HG03520 (cell line): ENCODE measurements around the gene IGFN1.
"Not testable (repeated sequence)": the region's sequence is repeated elsewhere in the genome, so short reads cannot be mapped to it uniquely, and the experiment has no call there.

ENCODE experiments used
- ATAC-seq: cut with Tn5 transposase; IDR thresholded peaks from one replicate; pipeline ENCODE4 v1.9.1; 2021; ENCODE audit warnings: mild to moderate bottlenecking, moderate library complexity; ENCODE audit not compliant: unreplicated experiment

IGFN1 gene

DNA sequence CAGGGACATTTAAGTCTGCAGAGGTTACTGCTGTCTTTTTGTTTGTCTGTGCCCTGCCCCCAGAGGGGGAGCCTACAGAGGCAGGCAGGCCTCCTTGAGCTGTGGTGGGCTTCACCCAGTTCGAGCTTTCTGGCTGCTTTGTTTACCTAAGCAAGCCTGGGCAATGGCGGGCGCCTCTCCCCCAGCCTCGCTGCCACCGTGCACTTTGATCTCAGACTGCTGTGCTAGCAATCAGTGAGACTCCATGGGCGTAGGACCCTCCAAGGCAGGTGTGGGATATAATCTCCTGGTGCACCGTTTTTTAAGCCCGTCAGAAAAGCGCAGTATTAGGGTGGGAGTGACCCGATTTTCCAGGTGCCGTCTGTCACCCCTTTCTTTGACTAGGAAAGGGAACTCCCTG lies 49.0 kb downstream of the IGFN1 start:
- not testable (repeated sequence) for ATAC-seq

DNA sequence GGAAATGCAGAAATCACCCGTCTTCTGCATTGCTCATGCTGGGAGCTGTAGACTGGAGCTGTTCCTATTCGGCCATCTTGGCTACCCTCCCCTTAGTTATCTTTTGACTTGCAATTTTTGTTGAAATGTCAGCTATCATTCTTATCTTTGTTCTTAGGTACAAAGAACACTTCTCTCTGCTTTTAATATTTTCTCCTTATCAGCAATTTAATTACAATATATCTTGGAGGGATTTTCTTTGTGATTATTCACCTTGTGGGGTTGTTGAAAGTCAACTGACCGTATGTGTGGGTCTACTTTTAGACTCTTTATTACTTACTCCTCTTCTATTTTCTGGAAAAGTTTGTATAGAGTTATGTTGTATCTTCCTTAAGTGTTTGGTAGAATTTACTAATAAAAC lies 49.5 kb downstream of the IGFN1 start:
- no peak for ATAC-seq

DNA sequence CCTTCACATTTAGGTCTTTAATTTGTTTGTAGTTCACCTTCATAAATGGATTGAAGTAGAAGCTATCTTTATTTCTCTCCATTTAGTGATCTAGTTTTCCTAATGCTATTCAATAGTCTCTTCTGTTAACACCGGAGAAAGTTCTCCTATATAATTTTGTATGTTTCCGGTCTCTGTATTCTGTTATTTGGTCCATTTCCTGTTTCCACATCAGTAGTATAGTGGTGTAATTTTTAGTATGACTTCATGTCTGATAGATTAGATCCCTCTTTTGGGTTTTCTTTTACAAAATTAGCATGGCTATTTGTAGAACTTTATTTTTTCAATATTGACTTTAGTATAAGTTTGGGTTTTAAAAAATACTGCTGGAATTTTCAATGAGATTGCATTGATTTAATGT lies 51.1 kb downstream of the IGFN1 start:
- ATAC-seq = no peak

DNA sequence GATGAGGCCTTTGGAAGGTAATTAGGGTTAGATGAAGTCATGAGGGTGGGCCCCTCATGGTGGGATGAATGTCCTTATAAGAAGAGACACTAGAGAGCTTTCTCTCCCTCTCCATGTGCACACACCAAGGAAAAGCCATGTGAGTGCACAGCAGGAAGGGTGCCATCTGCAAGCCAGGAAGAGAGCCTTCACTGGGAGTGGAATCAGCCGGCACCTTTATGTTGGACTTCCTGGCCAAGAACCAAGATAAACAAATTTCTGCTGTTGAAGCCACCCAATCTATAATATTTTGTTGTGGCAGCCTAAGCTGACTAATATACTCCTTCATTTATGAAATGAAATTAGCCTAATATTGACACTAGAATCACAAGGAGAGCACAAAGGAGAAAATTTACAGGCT lies 54.5 kb downstream of the IGFN1 start:
- ATAC-seq = no peak

DNA sequence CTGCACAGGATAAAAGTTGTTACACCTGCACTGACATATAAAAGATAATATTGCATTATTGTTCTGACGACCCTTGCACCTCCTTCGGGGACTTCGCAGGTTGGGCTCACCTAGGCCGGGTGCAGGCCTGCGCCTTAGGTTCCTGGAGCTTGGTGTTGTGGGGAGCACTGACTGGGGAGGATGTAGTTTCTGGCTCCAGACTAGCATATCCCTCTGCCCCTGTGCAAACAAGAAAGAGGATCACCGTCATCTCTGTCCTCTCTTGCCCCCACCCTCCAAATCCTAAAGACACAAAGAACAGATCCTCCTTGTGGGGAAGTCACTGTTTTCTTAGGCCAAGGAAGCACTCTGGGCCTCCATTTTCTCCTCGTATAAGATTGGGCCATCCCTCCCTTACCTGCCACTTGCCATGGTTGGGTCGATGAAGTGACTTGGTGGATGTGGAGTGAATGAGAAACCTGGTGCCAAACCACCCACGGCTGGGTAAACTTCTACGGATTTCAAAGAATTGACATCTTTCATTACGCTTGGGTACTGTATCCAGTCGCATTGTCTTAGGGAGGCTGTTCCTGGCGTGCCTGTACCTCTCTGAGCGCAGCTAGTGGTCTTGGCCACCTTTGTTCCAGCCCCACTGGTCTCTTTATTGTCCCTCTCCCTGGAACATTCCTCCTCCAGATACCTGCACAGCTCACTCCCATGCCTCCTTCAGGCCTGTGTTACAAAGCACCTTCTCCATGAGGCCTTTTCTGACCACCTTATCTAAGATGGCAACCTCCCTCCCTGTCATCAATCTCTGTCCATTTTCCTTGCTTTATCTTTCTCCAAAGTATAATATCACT lies 58.3 kb downstream of the IGFN1 start:
- no peak for ATAC-seq

DNA sequence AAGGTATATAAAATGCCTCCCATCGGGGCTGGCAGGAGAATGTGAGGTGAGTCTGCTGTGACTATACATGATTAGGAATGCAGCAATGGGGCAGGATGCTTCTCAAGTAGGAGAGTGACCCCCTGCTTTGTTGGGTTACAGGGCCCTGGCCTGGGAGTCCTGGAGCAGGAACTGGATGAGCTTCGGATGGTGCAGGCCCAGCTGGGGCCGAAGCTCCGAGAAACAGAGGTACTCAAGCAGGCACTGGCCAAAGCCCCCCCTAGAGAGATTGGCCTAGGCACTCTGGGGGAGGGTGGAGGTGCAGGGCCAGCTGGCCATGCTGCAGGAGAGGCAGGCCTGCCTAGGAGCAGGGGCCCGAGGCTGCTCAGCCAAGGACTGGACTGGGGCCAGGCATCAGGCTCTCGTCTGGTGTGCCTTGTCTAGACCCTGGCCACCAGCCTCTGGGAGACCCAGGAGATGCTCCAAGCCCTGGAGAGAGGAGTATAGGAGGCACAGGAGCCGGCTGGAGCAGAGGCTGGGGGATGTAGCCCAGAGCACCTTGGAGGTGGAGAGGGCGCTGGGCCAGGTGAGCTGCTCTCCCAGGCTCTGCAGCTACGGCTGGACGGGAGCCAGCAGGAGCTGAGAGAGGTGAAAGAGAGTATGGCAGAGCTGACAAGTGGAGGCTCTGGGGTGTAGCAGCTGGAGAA lies 59.8 kb downstream of the IGFN1 start:
- ATAC-seq = no peak

DNA sequence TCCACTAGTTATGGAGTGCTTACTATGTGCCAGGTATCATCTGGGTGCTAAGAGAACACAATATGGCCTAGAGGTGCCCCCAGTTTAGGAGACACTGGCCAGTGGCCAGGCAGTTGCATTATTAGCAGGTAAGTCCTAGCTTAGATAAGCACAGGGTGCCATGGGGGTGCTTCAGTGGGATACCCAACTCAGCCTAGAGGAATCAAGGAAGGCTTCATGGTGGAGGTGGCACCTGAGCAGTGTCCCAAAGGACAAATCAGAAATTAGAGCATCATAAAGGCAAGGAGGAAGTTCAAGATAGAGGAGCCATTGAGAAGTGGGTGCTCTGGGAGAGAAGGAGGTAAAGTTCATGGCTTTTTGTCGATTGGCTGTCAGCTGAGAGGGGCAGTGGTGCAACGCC lies 60.8 kb downstream of the IGFN1 start:
- no peak for ATAC-seq

DNA sequence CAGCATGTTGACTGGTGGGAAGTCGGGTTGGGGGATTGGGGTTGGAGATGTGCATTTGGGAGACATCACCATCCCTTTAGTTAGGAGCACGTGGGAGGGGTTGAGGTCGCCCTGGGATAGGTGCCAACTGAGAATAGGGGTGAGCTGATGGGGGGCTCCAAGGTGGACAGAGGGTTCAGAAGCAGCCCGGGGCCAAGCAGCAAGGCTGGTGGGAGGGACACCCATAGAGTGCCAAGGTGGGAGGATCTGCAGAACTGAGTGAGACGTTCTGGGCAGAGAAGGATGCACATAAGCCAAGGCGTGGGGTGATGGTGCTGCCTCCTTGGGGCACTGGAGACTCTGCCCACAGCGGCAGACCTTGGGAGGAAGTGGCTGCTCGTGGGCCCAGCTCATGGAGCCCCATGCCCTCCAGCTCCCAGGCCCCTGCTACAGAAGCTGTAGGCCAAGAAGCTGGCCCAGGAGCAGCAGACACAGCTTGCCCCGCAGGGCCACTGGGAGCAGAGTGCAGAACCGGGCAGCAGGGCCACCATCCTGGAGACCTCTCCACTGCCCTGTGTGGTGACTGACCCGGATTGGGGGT lies 61.3 kb downstream of the IGFN1 start:
- no peak for ATAC-seq

DNA sequence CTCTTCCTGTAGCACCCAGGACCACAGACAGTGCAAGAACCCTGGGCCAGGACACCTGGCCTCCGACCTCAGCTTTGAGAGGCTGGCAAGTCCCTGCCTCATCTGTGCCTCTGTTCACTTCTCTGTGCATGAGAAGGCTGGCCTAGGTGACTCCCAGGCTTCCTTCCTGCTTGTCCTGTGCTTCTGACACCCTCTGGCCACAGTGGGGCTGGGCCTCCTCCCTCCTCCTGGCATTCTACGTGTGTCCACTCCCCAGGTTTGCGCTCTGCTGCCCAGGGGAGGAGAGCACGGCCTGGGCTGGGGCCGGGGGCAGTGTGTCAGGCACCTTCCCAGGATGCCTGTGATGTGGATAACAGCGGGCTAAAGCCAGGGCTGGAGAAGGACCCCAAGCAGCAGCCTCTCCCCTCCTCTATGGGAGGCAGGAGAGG lies 62.3 kb downstream of the IGFN1 start:
- ATAC-seq = no peak

DNA sequence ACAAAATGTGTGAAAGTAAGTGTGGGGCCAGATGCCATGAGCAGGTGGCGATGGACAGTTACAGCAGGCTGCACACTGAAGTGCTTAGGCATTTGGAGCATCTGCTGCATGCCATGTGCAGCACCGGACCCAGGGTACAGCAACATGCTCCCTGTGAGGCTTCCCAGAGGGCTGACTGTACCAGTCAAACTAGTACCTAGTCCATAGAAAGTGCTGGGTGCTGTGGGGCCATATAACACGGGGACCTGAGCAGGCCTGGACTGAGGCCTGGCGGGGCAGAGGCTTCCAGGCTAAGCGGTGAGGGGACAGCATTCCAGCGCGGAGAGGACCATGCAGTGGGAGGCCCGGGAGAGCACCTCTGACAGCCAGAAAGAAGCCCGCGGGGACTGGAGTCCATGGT lies 62.8 kb downstream of the IGFN1 start:
- no peak for ATAC-seq

DNA sequence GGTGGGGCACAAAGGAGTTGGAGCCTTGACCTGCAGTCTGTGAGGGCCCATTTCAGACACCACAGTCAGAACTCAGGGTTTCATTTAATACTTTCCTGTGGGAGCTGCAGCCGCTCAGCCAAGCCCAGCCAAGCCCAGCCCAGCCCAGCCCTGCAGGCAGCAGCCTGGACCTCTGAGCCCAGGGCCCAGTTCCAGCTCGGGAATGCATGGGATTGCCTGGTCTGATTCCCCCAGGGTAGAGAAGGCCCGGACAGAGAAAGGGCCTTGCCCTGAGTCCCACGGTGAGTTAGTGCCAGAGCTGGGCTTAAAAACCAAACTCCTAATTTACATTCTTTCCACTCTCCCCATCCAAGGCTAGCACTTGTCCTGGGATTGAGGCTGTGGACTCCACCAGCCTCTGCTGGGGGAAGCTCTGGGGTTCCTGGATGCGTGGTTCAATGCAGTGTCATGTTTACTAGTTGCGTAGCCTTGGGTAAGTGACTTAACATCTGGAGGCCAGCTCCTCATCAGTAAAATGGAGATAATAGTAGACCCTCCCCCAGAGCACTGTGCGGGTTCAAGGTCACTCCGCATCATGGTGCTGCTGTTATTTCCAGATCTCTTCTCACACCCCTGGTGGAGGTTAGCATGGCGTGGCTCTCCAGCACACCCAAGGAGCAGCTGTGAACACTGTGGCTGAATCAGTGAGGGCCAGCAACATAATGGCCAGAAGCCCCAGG lies 63.4 kb downstream of the IGFN1 start:
- no peak for ATAC-seq

DNA sequence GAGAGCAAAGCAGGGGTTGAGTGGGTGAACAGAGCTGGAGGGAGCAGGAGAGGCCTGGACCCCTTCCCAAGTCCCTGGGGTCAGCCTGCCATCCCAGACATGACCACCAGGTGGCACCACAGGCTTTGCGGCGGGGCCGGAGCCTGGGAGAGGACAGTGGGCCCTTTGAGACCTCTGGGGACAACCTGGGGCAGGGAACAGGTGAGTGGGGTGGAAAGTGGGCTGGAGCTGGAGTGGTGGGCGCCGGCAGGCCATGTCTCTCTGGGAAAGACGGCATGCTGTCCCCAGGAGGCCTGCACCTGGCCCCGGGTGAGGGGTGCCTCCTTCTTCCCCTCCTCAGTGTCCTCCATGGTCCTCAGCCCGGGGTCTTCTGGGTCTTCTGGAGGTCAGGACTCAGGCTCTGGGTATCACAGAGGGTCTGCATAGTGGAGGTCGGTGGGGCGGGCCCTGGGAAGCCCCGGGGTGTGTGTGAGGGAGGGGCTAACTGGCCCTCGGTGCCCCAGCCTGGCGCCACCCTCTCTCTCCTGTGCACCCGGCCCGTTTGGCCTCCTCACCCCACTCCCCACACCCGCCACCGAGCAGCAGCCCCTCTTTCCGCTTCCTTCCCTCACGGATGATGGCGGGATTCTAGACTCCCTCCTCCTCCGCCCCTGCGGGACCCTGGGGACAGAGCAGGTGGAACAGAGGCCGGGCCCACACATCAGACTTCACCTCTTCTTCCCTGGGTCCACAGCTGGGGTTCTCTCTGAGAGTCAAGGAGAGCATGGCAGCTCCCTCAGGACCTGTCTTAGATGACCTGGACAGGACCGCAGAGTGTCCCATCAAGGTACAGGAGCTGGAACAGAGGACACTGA lies 64.2 kb downstream of the IGFN1 start:
- ATAC-seq = no peak

DNA sequence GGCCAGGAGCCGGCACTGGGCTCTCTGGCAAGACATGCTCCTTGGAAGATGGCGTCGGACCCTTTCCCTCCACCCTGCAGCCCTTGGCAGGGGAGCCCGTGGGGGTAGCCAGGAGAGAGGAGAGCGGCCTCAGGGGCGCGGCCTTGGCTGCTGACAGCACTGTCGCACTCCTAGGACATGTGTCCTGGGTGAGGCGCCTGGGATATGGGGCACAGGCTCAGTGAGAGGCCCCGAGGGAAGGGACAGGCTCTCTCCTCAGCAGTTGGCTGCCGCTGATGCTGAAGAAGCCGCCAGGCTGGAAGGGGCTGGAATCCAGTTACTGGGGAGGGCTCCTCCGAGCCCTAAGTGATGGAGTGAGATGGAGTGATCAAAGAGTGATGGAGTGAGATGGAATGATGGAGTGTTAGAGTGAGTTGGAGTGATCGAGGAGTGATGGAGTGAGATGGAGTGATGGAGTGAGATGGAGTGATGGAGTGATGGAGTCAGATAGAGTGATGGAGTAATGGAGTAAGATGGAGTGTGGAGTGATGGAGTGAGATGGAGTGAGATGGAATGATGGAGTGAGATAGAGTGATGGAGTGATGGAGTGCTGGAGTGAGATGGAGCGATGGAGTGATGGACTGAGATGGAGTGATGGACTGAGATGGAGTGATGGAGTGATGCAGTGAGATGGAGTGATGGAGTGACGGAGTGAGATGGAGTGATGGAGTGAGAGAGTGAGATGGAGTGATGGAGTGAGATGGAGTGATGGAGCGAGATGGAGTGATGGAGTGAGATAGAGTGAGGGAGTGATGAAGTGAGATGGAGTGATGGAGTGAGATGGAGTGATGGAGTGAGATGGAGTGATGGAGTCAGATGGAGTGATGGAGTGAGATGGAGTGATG lies 65.1 kb downstream of the IGFN1 start:
- no peak for ATAC-seq

DNA sequence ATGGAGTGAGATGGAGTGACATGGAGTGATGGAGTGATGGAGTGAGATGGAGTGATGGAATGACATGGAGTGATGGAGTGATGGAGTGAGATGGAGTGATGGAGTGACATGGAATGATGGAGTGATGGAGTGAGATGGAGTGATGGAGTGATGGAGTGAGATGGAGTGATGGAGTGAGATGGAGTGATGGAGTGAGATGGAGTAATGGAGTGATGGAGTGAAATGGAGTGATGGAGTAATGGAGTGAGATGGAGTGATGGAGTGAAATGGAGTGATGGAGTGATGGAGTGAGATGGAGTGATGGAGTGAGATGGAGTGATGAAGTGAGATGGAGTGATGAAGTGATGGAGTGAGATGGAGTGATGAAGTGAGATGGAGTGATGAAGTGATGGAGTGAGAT lies 67.5 kb downstream of the IGFN1 start:
- ATAC-seq = not testable (repeated sequence)

DNA sequence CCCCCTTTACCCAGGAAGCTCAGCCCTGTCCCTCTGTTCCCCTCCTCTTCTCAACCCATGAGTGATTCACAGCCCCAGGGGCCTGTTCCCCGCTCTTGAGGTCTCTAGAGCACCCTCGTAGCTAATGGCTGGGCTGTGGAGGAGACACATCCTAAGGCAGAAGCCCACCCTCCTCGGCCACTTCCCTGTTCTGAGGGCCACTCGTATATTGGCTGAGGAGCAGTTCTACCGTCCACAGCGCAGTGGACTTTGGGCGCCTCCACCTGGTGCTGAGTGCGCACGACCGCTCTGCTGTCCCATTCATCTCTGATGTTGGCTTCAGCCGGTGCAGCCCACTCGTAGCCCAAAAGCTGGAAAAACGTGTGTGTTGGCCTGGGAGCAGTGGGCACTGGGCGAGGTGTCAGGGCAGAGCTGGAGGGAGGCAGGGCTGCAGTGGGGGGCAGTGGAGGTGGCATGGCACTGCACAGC lies 68.2 kb downstream of the IGFN1 start:
- no peak for ATAC-seq

DNA sequence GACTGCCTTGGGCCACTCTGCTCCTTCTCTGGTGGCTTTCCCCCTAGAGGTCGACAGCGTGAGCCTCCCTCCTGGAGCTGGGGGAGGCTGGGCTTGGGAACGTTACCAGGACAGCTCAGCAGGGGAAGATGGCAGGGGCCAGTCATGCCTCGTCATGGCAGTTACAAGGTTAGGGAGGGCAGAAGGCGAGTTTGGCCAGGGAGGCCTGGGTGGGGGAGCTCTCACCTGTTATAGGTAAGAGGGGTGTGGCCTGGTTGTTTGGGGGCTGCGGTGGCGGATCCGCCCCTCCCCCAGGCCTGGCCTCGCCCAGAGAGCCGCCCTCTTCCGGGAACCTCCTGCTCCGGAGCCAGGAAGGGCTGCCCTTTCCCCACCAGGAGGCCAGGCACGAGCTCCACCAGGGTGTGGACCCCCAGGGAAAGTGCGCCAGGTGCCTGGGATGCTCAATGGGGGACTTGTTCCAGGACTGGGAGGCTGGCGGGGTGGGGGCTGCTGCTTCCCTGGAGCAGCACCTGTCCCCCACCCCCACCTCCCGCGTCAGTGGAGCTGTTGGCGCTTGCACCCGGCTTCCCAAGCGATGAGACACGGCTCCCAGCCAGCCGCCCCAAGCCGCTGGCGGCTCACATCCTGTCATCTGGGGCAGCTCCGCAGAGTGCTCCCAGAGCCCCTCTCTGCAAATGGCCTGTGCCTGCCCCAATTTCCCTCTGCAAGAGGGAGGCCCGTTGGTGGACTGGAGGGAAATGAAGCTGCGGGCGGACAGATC lies 69.0 kb downstream of the IGFN1 start:
- no peak for ATAC-seq

DNA sequence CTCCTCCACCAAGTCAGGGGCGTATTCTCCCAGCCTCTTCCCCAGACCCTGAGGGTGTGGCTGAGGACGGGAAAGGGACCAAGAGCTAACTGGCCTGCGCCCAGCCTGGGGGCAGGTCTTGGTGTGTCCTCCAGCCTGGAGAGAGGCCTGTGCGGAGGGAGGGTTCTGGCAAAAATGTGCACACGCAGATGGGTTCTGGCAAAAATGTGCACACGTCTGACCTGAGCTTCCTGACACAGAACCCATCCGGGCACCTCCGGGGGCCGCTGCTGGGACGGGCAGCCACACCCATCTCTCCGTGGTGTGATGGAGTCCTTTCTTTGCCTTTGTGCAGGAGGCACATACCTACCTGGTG lies 69.6 kb downstream of the IGFN1 start:
- no peak for ATAC-seq

DNA sequence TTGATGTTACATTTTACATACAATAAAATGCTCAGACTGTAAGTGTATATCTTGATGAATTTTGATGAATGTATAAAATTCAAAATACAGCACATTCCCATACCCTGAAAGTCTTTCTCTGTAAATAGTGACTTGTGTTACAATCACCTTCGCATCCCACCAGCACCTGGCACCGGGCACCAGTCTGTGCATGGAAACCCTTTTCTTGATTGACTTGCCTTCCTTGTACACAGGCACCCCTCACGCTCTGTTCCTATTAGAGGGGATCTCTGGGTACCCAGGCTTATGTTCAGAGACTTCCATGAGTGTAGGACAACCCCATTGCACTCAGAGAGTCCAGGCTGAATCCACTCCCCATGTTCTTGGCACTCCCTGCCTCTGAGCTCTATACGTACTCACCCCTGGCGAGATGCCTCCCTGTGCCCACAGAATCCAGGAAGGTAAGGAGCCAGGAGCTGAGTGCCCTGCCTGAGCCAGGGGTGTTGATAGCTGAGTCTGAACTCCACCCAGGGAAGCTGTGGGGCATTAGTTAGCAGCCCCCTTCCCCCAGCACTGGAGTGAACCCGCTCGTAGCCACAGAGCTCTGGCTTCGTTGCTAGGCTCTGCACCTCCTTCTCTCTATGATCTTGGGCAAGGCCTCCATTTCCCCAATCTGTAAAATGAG lies 70.2 kb downstream of the IGFN1 start:
- no peak for ATAC-seq
